Activated CD4-positive, alpha-beta T cell treated with anti-CD3 and anti-CD28 coated beads, Interleukin-2, amount 10 ng/mL, durations not matched to agents 24 days and 14 days (primary cell): ENCODE data around the gene OR10V1. TPM values are rescaled to one million over a fixed set of nuclear protein-coding genes. Genes with fewer than 3 reads are reported as not detected.

Experiments
- DNase-seq: peaks from one replicate; pipeline ENCODE4 v3.0.0; 2022
- H3K27ac Mint-ChIP-seq: one replicate; pipeline ENCODE4 v1.8.0; 2022; ENCODE audit warnings: mild to moderate bottlenecking, mixed read lengths
- H3K27me3 Mint-ChIP-seq: one replicate; pipeline ENCODE4 v1.8.0; 2022; ENCODE audit warnings: mixed read lengths
- H3K36me3 Mint-ChIP-seq: one replicate; pipeline ENCODE4 v1.8.0; 2022; ENCODE audit warnings: low read depth, mild to moderate bottlenecking, mixed read lengths
- H3K4me1 Mint-ChIP-seq: one replicate; pipeline ENCODE4 v1.8.0; 2021; ENCODE audit warnings: mixed read lengths
- H3K4me3 Mint-ChIP-seq: one replicate; pipeline ENCODE4 v1.8.0; 2022; ENCODE audit warnings: mild to moderate bottlenecking, moderate library complexity, mixed read lengths
- H3K9me3 Mint-ChIP-seq: one replicate; pipeline ENCODE4 v1.8.0; 2021; ENCODE audit warnings: mixed read lengths
- intact Hi-C: fragments of 100-400 bp; cut with micrococcal nuclease; formaldehyde crosslinking; loops from one replicate; pipeline ENCODE4 v1.15.1; 2023
- total RNA-seq: library from RNA; stranded (reverse); gene quantifications from 2 replicates; pipeline ENCODE4 v1.2.3, GENCODE V29; 2022

The OR10V1 gene
- not detected in 2 replicates for total RNA-seq

- peaks cover 20% of the 10 kb centered on the region for H3K27me3 Mint-ChIP-seq
- no peaks in the 10 kb centered on the region for H3K9me3 Mint-ChIP-seq
- no peak within 1 kb of the TSS for H3K27ac Mint-ChIP-seq
- no peak within 1 kb of the TSS for H3K4me3 Mint-ChIP-seq
- intact Hi-C loops, result no loop called here
- H3K4me1 Mint-ChIP-seq, result no peaks in the 10 kb centered on the region
- H3K36me3 Mint-ChIP-seq, result no peaks in the 10 kb centered on the region
- DNase-seq, result no peak
These were observed at the start of gene OR10V1 for GRCh38 chr11:59713745-59714144. Gene OR10V1 (minus strand): TSS chr11:59713845. CDS start chr11:59713845, 0 bp downstream.

GRCh38 chr11:59761993-59762392 is 48.3 kb upstream of the OR10V1 start:
- Mint-ChIP-seq H3K9me3 (no peaks in the 10 kb centered on the region), H3K27ac (no peak overlapping the region), H3K36me3 (peaks cover 12% of the 10 kb centered on the region), H3K4me1 (peaks cover 40% of the 10 kb centered on the region), H3K27me3 (no peaks in the 10 kb centered on the region), H3K4me3 (no peak overlapping the region)
- DNase-seq, result no peak
- intact Hi-C loops, result no loop called here

GRCh38 chr11:59760771-59761170 is 47.1 kb upstream of the OR10V1 start:
- peaks cover 47% of the 10 kb centered on the region for H3K4me1 Mint-ChIP-seq
- no peaks in the 10 kb centered on the region for H3K9me3 Mint-ChIP-seq
- H3K27me3 Mint-ChIP-seq, result no peaks in the 10 kb centered on the region
- intact Hi-C loops, result no loop called here
- no peak for DNase-seq
- H3K36me3 Mint-ChIP-seq, result peaks cover 12% of the 10 kb centered on the region
- H3K27ac Mint-ChIP-seq, result no peak overlapping the region
- H3K4me3 Mint-ChIP-seq, result no peak overlapping the region

GRCh38 chr11:59759900-59760299 is 46.3 kb upstream of the OR10V1 start:
- Mint-ChIP-seq H3K9me3 (no peaks in the 10 kb centered on the region), H3K27ac (no peak overlapping the region), H3K4me3 (no peak overlapping the region), H3K36me3 (peaks cover 12% of the 10 kb centered on the region), H3K27me3 (no peaks in the 10 kb centered on the region), H3K4me1 (peaks cover 44% of the 10 kb centered on the region)
- DNase-seq, result no peak
- intact Hi-C loops, result loop anchor here (5.0 to 10.0 kb wide), 2 partner anchors 203 to 435 kb away; no protein-coding TSS in a partner anchor

- peaks cover 12% of the 10 kb centered on the region for H3K36me3 Mint-ChIP-seq
- no peaks in the 10 kb centered on the region for H3K27me3 Mint-ChIP-seq
- DNase-seq, result no peak
- H3K27ac Mint-ChIP-seq, result no peak overlapping the region
- intact Hi-C loops, result loop anchor here (1.0 to 10.0 kb wide), 3 partner anchors 9 to 436 kb away; no protein-coding TSS in a partner anchor
- peaks cover 47% of the 10 kb centered on the region for H3K4me1 Mint-ChIP-seq
- H3K9me3 Mint-ChIP-seq, result no peaks in the 10 kb centered on the region
- H3K4me3 Mint-ChIP-seq, result no peak overlapping the region
These were observed 44.9 kb upstream of the OR10V1 start for GRCh38 chr11:59758401-59759037.

- H3K27me3 Mint-ChIP-seq, result no peaks in the 10 kb centered on the region
- intact Hi-C loops, result loop anchor here (1.0 to 10.0 kb wide), 3 partner anchors 15 to 438 kb away; no protein-coding TSS in a partner anchor
- H3K27ac Mint-ChIP-seq, result no peak overlapping the region
- H3K36me3 Mint-ChIP-seq, result peaks cover 2% of the 10 kb centered on the region
- H3K4me3 Mint-ChIP-seq, result peak overlapping the region; percentile 96
- peaks cover 44% of the 10 kb centered on the region for H3K4me1 Mint-ChIP-seq
- no peaks in the 10 kb centered on the region for H3K9me3 Mint-ChIP-seq
- DNase-seq, result no peak
These were observed 43.2 kb upstream of the OR10V1 start for GRCh38 chr11:59756845-59757244.

- Mint-ChIP-seq H3K36me3 (peaks cover 2% of the 10 kb centered on the region), H3K9me3 (no peaks in the 10 kb centered on the region), H3K27ac (no peak overlapping the region), H3K4me1 (peaks cover 44% of the 10 kb centered on the region), H3K27me3 (no peaks in the 10 kb centered on the region), H3K4me3 (peak overlapping the region; percentile 96)
- no peak for DNase-seq
- intact Hi-C loops, result loop anchor here (1.0 to 10.0 kb wide), 3 partner anchors 16 to 438 kb away; no protein-coding TSS in a partner anchor
These were observed 42.9 kb upstream of the OR10V1 start for GRCh38 chr11:59756558-59756840.

GRCh38 chr11:59755701-59756557 is 42.3 kb upstream of the OR10V1 start:
- DNase-seq, result peak; percentile 75

GRCh38 chr11:59754859-59755700 is 41.4 kb upstream of the OR10V1 start, which contains the start of gene STX3:
Gene STX3 (plus strand): TSS chr11:59755376. CDS start chr11:59755606, 230 bp downstream.
- Mint-ChIP-seq H3K4me3 (peak within 1 kb of the TSS; percentile 96), H3K9me3 (no peaks in the 10 kb centered on the region), H3K4me1 (peaks cover 40% of the 10 kb centered on the region), H3K27me3 (no peaks in the 10 kb centered on the region), H3K36me3 (peaks cover 2% of the 10 kb centered on the region), H3K27ac (peak within 1 kb of the TSS; percentile 90)
- intact Hi-C loops, result loop anchor here (1.0 to 10.0 kb wide), 7 partner anchors 28 to 440 kb away; partner anchors contain the start of genes MRPL16 and PATL1
- DNase-seq, result peak; percentile 93

More at GRCh38 chr11:59755701-59756557, 42.3 kb upstream of the OR10V1 start:
- intact Hi-C loops, result loop anchor here (1.0 to 10.0 kb wide), 4 partner anchors 16 to 439 kb away; partner anchors contain the start of gene MRPL16
- Mint-ChIP-seq H3K36me3 (peaks cover 2% of the 10 kb centered on the region), H3K4me1 (peaks cover 44% of the 10 kb centered on the region), H3K27me3 (no peaks in the 10 kb centered on the region), H3K27ac (peak overlapping the region; percentile 81), H3K9me3 (no peaks in the 10 kb centered on the region), H3K4me3 (peak overlapping the region; percentile 96)

GRCh38 chr11:59754494-59754858 is 40.8 kb upstream of the OR10V1 start:
- H3K4me1 Mint-ChIP-seq, result peaks cover 38% of the 10 kb centered on the region
- no peaks in the 10 kb centered on the region for H3K9me3 Mint-ChIP-seq
- H3K27ac Mint-ChIP-seq, result peak overlapping the region; percentile 90
- H3K4me3 Mint-ChIP-seq, result peak overlapping the region; percentile 96
- peak; percentile 79 for DNase-seq
- H3K27me3 Mint-ChIP-seq, result no peaks in the 10 kb centered on the region
- intact Hi-C loops, result loop anchor here (1.0 to 10.0 kb wide), 6 partner anchors 29 to 440 kb away; partner anchors contain the start of genes MRPL16 and PATL1
- H3K36me3 Mint-ChIP-seq, result peaks cover 2% of the 10 kb centered on the region

GRCh38 chr11:59753650-59754493 is 40.2 kb upstream of the OR10V1 start:
- Mint-ChIP-seq H3K27ac (peak overlapping the region; percentile 90), H3K4me1 (peaks cover 37% of the 10 kb centered on the region), H3K27me3 (peaks cover 4% of the 10 kb centered on the region), H3K9me3 (no peaks in the 10 kb centered on the region), H3K4me3 (peak overlapping the region; percentile 96), H3K36me3 (peaks cover 2% of the 10 kb centered on the region)
- peak; percentile 96 for DNase-seq
- intact Hi-C loops, result loop anchor here (1.0 to 10.0 kb wide), 6 partner anchors 29 to 441 kb away; partner anchors contain the start of genes MRPL16 and PATL1

GRCh38 chr11:59746111-59746510 is 32.5 kb upstream of the OR10V1 start:
- H3K27ac Mint-ChIP-seq, result no peak overlapping the region
- H3K27me3 Mint-ChIP-seq, result peaks cover 21% of the 10 kb centered on the region
- H3K4me3 Mint-ChIP-seq, result no peak overlapping the region
- intact Hi-C loops, result no loop called here
- H3K4me1 Mint-ChIP-seq, result no peaks in the 10 kb centered on the region
- DNase-seq, result no peak
- H3K9me3 Mint-ChIP-seq, result no peaks in the 10 kb centered on the region
- no peaks in the 10 kb centered on the region for H3K36me3 Mint-ChIP-seq
